AG09309 (cell line): Measurements from ENCODE around the gene SS18L1.

ENCODE experiments used
- DNase-seq: peaks from one replicate; pipeline ENCODE4 v3.0.0-alpha.2; 2010; ENCODE audit warnings: low read depth
- H3K4me3 ChIP-seq: 2 replicates; pipeline ENCODE4 v1.5.1; 2011; ENCODE audit warnings: mild to moderate bottlenecking, low read depth, low read length, moderate library complexity; ENCODE audit not compliant: control insufficient read depth
- CTCF ChIP-seq: IDR thresholded peaks from 2 replicates; pipeline ENCODE4 v1.5.1; 2011; ENCODE audit warnings: mild to moderate bottlenecking, low read depth, low read length, inconsistent platforms; ENCODE audit not compliant: insufficient read depth, control insufficient read depth; ENCODE audit errors: missing control alignments

The SS18L1 gene

DNA sequence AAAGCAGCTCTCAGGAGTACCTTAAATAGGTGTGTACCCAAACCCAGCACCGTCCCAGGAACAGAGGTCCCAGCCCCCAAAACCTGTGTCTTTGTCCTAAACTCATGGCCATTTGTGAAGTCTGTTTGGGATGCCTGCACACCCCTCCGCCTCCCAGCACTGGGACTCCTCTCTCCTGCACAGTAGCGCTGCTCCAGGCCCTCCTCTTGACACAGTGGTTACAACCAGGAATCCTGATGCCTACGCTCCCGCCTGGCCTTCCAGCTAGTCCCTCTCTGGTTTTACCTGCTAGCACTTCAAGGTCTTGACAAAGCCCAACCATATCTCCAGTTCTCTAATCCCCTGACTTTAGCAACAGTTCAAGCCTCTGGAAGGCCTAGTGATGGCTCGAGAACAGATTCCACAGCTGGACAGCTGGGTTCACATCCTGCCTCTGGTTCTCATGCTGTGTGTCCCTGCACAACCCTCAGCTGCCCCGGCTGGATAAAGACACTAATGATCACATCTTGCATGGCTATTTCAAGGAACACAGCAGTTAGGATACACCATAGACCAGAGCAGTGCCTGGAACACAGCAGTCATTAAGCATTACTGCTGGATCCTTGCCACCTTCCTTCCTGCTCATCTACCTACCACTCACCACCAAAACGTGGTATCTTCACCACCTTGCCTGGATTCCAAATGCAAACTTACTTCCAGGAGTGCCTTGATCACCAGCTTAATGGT, 5.9 kb upstream of the SS18L1 start:
- no peak for TF ChIP-seq CTCF
- no peak overlapping the region for H3K4me3 ChIP-seq
- no peak for DNase-seq

DNA sequence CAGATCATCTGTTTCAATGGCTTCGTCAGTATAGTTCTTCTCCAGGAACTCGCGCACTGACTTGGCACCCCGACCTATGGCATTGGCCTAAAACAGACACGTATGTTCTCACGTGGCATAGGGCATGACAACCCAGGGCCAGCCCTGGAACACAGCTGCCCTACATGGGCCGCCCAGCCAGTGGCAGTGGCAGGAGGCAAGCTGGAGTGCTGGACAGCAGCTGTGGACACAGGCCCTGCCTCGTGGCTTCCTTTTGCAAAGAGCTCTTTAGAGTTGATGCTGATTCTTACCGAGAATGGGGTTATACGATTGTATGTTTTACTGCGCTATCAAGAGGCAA, 5.4 kb upstream of the SS18L1 start:
- no peak overlapping the region for H3K4me3 ChIP-seq
- TF ChIP-seq CTCF = no peak
- DNase-seq = no peak

DNA sequence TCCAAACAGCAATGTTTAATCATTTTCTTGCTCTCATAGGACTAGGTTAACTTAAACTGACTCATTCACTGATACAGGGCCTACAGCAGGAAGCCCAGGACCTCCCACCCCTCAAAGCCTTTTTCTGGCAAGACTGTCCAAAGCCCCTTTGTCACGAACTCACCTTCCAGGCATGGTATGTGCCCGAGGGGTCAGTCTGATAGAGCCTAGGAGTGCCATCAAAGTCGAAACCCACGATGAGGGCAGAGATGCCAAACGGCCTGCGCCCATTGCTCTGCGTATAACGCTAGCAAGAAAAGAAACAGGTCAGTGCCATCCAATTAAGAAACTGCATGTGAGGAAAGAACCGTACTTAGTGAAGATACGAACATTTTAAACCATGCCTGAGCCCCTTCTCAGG, 4.7 kb upstream of the SS18L1 start:
- H3K4me3 ChIP-seq = no peak overlapping the region
- TF ChIP-seq CTCF = no peak
- DNase-seq = no peak

- H3K4me3 ChIP-seq = no peak overlapping the region
- no peak for DNase-seq
- no peak for TF ChIP-seq CTCF
Measured at GRCh38 chr20:62139636-62140035, 3.9 kb upstream of the SS18L1 start.

DNA sequence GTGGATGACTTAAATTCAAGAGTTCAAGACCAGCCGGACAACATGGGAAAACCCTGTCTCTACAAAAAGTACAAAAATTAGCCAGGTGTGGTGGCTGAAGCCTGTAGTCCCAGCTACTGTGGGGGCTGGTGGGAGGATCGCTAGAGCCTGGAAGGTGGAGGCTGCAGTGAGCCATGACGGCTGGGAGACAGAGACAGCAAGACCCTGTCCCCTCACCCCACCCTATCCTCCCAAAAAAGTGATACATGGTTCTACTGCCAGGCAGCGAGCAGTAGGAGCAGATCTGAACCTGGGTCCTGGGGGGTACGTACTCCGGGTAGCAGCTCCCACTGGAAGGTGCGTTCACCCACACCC, 2.5 kb upstream of the SS18L1 start:
- H3K4me3 ChIP-seq = no peak overlapping the region
- TF ChIP-seq CTCF = no peak
- DNase-seq = no peak

- peak; percentile 18 for DNase-seq
- H3K4me3 ChIP-seq = peak overlapping the region; percentile 71
- peak; percentile 56 for TF ChIP-seq CTCF
Measured at GRCh38 chr20:62141397-62142251, 1.9 kb upstream of the SS18L1 start.
